Myocyte (in vitro differentiated cells): Measurements from ENCODE around the gene GPR162. TPM values are rescaled to one million over a fixed set of nuclear protein-coding genes. Genes with fewer than 3 reads are reported as not detected.
"Not testable (repeated sequence)": the region's sequence is repeated elsewhere in the genome, so short reads cannot be mapped to it uniquely, and the experiment has no call there.

Experiments used
- DNase-seq: peaks from one replicate; pipeline ENCODE4 v3.0.0-alpha.2; 2012; ENCODE audit warnings: low read depth
- total RNA-seq: library from RNA; depleted of rRNA; stranded (reverse); fragments of >200 nt; gene quantifications from 2 replicates; pipeline ENCODE4 v1.2.3, GENCODE V29; 2014

GPR162 gene
- total RNA-seq, 1 donor from 2014 or later: 2.5 TPM

GRCh38 chr12:6872073-6873048, 50.7 kb downstream of the GPR162 start:
- peak; percentile 80 for DNase-seq

GRCh38 chr12:6873094-6874014, 51.7 kb downstream of the GPR162 start, which contains the start of gene SPSB2:
TSS of gene SPSB2 (minus strand) at chr12:6873303. CDS start at chr12:6872901, 402 bp downstream.
- peak; percentile 96 for DNase-seq

- DNase-seq: not testable (repeated sequence)
Measured at GRCh38 chr12:6874015-6874368, 52.4 kb downstream of the GPR162 start.

Other genes starting within 250 kb of the GPR162 start
- 368 and 425 TPM in 2 replicates for gene CHD4, start 214.4 kb upstream of the GPR162 start, total RNA-seq
- not detected in 2 replicates for gene LPAR5, start 185.9 kb upstream of the GPR162 start, total RNA-seq
- 0.16 TPM in 2 replicates for gene ACRBP, start 174.4 kb upstream of the GPR162 start, total RNA-seq
- gene ING4, start 158.7 kb upstream of the GPR162 start, total RNA-seq: 41.0 and 53.8 TPM in 2 replicates
- gene ZNF384, start 132.4 kb upstream of the GPR162 start, total RNA-seq: 16.9 and 22.3 TPM in 2 replicates
- gene PIANP, start 121.0 kb upstream of the GPR162 start, total RNA-seq: not detected in 2 replicates
- 118 and 125 TPM in 2 replicates for gene COPS7A, start 97.8 kb upstream of the GPR162 start, total RNA-seq
- gene MLF2, start 68.7 kb upstream of the GPR162 start, total RNA-seq: 243 and 270 TPM in 2 replicates
- 140 and 148 TPM in 2 replicates for gene PTMS, start 55.5 kb upstream of the GPR162 start, total RNA-seq
- gene LAG3, start 49.3 kb upstream of the GPR162 start, total RNA-seq: 0.57 TPM in 1 of 2 replicates, not detected in the other
- not detected in 2 replicates for gene CD4, start 32.3 kb upstream of the GPR162 start, total RNA-seq
- gene P3H3, start 6.6 kb downstream of the GPR162 start, total RNA-seq: 21.4 and 25.6 TPM in 2 replicates
- gene GNB3, start 19.1 kb downstream of the GPR162 start, total RNA-seq: 1.7 and 2.0 TPM in 2 replicates
- gene CDCA3, start 29.5 kb downstream of the GPR162 start, total RNA-seq: 1.9 and 3.5 TPM in 2 replicates
- gene USP5, start 30.3 kb downstream of the GPR162 start, total RNA-seq: 146 and 154 TPM in 2 replicates
- gene TPI1, start 45.7 kb downstream of the GPR162 start, total RNA-seq: 1,115 and 1,161 TPM in 2 replicates
- gene SPSB2, start 51.5 kb downstream of the GPR162 start, total RNA-seq: 9.5 and 10.0 TPM in 2 replicates
- 11.1 and 12.1 TPM in 2 replicates for gene LRRC23, start 83.0 kb downstream of the GPR162 start, total RNA-seq
- gene ENO2, start 92.8 kb downstream of the GPR162 start, total RNA-seq: 9.0 and 9.9 TPM in 2 replicates
- gene ATN1, start 106.1 kb downstream of the GPR162 start, total RNA-seq: 11.3 and 15.2 TPM in 2 replicates
- not detected in 2 replicates for gene RNU7-1, start 122.0 kb downstream of the GPR162 start, total RNA-seq
- gene C12orf57, start 122.2 kb downstream of the GPR162 start, total RNA-seq: 116 and 166 TPM in 2 replicates
- gene PTPN6, start 129.5 kb downstream of the GPR162 start, total RNA-seq: 1.5 TPM in 1 of 2 replicates, not detected in the other
- 222 and 275 TPM in 2 replicates for gene PHB2, start 148.8 kb downstream of the GPR162 start, total RNA-seq
- 33.3 and 52.3 TPM in 2 replicates for gene EMG1, start 149.1 kb downstream of the GPR162 start, total RNA-seq
- gene LPCAT3, start 196.7 kb downstream of the GPR162 start, total RNA-seq: 55.7 and 79.8 TPM in 2 replicates
- 85.7 and 119 TPM in 2 replicates for gene C1S, start 238.9 kb downstream of the GPR162 start, total RNA-seq